Measurements from ENCODE around the gene HPN. TPM values are rescaled to one million over a fixed set of nuclear protein-coding genes. Genes with fewer than 3 reads are reported as not detected.

The HPN gene
- total RNA-seq, 2 experiments from 2014 or later = not detected

DNA sequence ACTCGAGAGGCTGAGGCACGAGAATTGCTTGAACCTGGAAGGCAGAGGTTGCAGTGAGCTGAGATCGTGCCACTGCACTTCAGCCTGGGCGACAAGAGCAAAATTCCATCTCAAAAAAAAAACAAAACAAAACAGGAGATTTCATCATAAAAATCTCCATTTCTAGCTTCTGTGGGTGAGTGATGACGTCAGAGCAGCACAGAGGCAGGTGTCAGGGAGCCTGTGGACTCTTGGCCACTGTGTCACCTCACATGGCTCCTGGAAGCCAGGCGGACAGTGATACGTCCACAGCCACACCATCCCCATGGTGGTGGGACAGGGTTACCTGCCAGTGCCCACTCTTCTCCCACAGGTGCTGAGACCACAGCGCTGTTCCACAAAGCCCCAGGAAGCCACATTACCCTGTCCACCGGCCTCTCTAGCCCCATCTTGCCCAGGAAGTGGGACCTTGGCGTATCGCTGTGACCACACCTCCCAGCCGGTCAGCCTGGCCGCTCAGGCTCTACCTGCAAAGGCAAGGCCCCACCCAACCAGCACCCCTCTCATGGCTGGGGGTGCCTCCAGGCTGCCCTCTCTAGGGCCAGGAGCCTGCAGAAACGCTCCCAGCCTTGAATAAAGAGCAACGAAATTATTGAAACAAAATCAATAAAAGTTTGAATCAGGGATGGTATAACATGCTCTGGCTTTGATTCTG is 71.6 kb downstream of the HPN start:
- Histone ChIP-seq H3K4me1 (ENCODE audit: insufficient read depth, low read length) (peaks cover 8% of the 10 kb centered on the region), H3K27me3 (ENCODE audit: control insufficient read depth in 1 of 2, insufficient read depth in 2 of 2, low read length in 2 of 2) (peaks cover 0 to 2% of the 10 kb centered on the region in 2 experiments), H3K9me3 (ENCODE audit: control insufficient read depth in 1 of 2, insufficient read depth in 1 of 2, low read length in 2 of 2) (no peaks in the 10 kb centered on the region), H3K27ac (ENCODE audit: low read depth in 1 of 2, low read length in 2 of 2) (no peak overlapping the region), H3K36me3 (ENCODE audit: insufficient read depth, low read length) (no peaks in the 10 kb centered on the region), H3K4me3 (ENCODE audit: low read length) (no peak overlapping the region)
- Mint-ChIP-seq H3K36me3 (ENCODE audit: low read depth) (no peaks in the 10 kb centered on the region), H3K4me1 (ENCODE audit: low read depth) (peaks cover 6% of the 10 kb centered on the region), H3K27ac (no peak overlapping the region), H3K27me3 (no peaks in the 10 kb centered on the region), H3K4me3 (no peak overlapping the region), H3K9me3 (no peaks in the 10 kb centered on the region)
- no peak for ATAC-seq (ENCODE audit: poor library complexity)
- no peak for TF ChIP-seq CTCF (IDR thresholded peaks at IDR 0.05)
- DNase-seq = no peak
- CTCF ChIA-PET = no interaction called here
- POLR2A ChIA-PET = no interaction called here
- intact Hi-C loops (cut with DNase I, micrococcal nuclease) = no loop called here

DNA sequence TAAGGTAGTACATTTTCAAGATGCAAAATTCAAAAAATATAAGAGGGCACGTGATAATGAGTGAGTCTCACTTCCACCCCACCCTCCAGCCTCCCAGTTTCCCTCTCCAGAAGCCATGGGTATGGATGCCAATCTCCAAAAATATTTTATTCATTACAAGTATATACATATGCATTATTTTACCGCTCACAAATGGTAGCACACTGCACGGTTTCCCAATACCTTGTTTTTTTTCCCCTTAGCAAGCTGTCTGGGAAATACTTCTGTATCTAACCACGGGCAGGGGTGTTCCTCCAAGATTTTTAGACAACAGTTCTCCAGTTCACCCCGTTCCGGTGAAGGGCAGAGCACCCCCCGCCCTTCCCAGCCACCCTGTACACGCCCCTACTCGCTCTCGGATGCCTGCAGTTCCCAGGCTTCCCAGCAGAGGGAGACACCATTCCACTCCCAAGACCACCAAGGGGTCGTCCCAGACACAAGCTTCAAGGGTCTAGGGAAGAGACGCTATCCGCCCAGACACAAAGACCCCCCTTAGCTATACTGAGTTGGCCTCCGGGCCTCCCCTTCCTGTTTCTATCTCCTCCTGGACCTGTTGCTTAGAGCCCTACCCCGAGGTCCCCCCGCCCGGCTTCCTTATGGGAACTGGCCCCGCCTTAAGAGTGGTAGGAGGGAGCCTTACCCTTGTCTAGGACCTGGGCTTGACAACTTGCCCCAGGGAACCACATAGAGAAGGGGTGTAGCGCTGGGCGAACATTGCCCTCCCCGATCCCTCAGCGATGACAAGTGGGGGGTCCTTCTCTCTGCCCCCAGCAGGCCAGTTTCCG is 73.0 kb downstream of the HPN start:
- no peak overlapping the region for H3K27ac ChIP-seq (ENCODE audit: low read depth in 1 of 2, low read length in 2 of 2)
- intact Hi-C loops (cut with DNase I, micrococcal nuclease) = loop anchor here in 1 of 2 experiments (2.0 kb wide), 1 partner anchor 20 kb away; the partner anchor contains the start of gene LGI4
- POLR2A ChIA-PET = no interaction called here
- peak; percentile 54 to 82 (median 64) for DNase-seq
- H3K27ac Mint-ChIP-seq = no peak overlapping the region
- H3K4me3 ChIP-seq (ENCODE audit: low read length) = no peak overlapping the region
- H3K9me3 Mint-ChIP-seq = no peaks in the 10 kb centered on the region
- H3K27me3 Mint-ChIP-seq = no peaks in the 10 kb centered on the region
- peak; percentile 84 for TF ChIP-seq CTCF (IDR thresholded peaks at IDR 0.05)
- ATAC-seq (ENCODE audit: poor library complexity) = peak; percentile 95
- no peaks in the 10 kb centered on the region for H3K36me3 ChIP-seq (ENCODE audit: insufficient read depth, low read length)
- H3K9me3 ChIP-seq (ENCODE audit: control insufficient read depth in 1 of 2, insufficient read depth in 1 of 2, low read length in 2 of 2) = peaks cover 0 to 5% of the 10 kb centered on the region in 2 experiments
- no peak overlapping the region for H3K4me3 Mint-ChIP-seq
- peaks cover 6% of the 10 kb centered on the region for H3K4me1 Mint-ChIP-seq (ENCODE audit: low read depth)
- H3K27me3 ChIP-seq (ENCODE audit: control insufficient read depth in 1 of 2, insufficient read depth in 2 of 2, low read length in 2 of 2) = peaks cover 0 to under 1% of the 10 kb centered on the region in 2 experiments
- no peaks in the 10 kb centered on the region for H3K36me3 Mint-ChIP-seq (ENCODE audit: low read depth)
- peaks cover 8% of the 10 kb centered on the region for H3K4me1 ChIP-seq (ENCODE audit: insufficient read depth, low read length)
- CTCF ChIA-PET = interaction anchor here (1.7 kb wide), 1 partner anchor 28 kb away, joined by 13 read pairs; the partner anchor contains the start of gene FXYD7

- POLR2A ChIA-PET = no interaction called here
- Histone ChIP-seq H3K27ac (ENCODE audit: low read depth in 1 of 2, low read length in 2 of 2) (no peak within 1 kb of the TSS), H3K9me3 (ENCODE audit: control insufficient read depth in 1 of 2, insufficient read depth in 1 of 2, low read length in 2 of 2) (peaks cover 0 to 5% of the 10 kb centered on the region in 2 experiments), H3K4me3 (ENCODE audit: low read length) (no peak within 1 kb of the TSS), H3K36me3 (ENCODE audit: insufficient read depth, low read length) (no peaks in the 10 kb centered on the region), H3K4me1 (ENCODE audit: insufficient read depth, low read length) (peaks cover 8% of the 10 kb centered on the region), H3K27me3 (ENCODE audit: control insufficient read depth in 1 of 2, insufficient read depth in 2 of 2, low read length in 2 of 2) (no peaks in the 10 kb centered on the region)
- no peak for DNase-seq
- H3K4me3 Mint-ChIP-seq = no peak within 1 kb of the TSS
- peaks cover 6% of the 10 kb centered on the region for H3K4me1 Mint-ChIP-seq (ENCODE audit: low read depth)
- intact Hi-C loops (cut with DNase I, micrococcal nuclease) = loop anchor here in 1 of 2 experiments (2.0 kb wide), 1 partner anchor 19 kb away; the partner anchor contains the start of gene LGI4
- no peaks in the 10 kb centered on the region for H3K27me3 Mint-ChIP-seq
- no peaks in the 10 kb centered on the region for H3K9me3 Mint-ChIP-seq
- TF ChIP-seq CTCF (IDR thresholded peaks at IDR 0.05) = no peak
- no peak for ATAC-seq (ENCODE audit: poor library complexity)
- CTCF ChIA-PET = interaction anchor here (1.7 kb wide), 1 partner anchor 27 kb away, joined by 13 read pairs; the partner anchor contains the start of gene FXYD7
- no peaks in the 10 kb centered on the region for H3K36me3 Mint-ChIP-seq (ENCODE audit: low read depth)
- H3K27ac Mint-ChIP-seq = no peak within 1 kb of the TSS
Observed at GRCh38 chr19:35115177-35115951, 73.8 kb downstream of the HPN start, which contains the start of gene FXYD3. FXYD3 (plus strand) TSS chr19:35115823; CDS start chr19:35119377, 3,554 bp downstream.
